Hematopoietic multipotent progenitor cell (in vitro differentiated cells): ENCODE results near the gene PARP6. TPM values are rescaled to one million over a fixed set of nuclear protein-coding genes. Genes with fewer than 3 reads are reported as not detected.
A peak's percentile ranks its signal among the peaks of the same experiment; 100 is the strongest.

Experiments
- DNase-seq, 3 donors: peaks; one replicate each; pipeline ENCODE4 v3.0.0-alpha.2; 2011 to 2015; ENCODE audit warnings: low read depth in 2 of 3, low spot score in 2 of 3
- total RNA-seq: library from RNA; depleted of rRNA; stranded (reverse); fragments of >200 nt; gene quantifications from one replicate; pipeline ENCODE4 v1.2.3, GENCODE V29; 2012

The PARP6 gene
- total RNA-seq, 1 donor, result 39.6 TPM

GRCh38 chr15:72233769-72234168, 38.6 kb downstream of the PARP6 start:
- no peak for DNase-seq

GRCh38 chr15:72231833-72232478, 40.4 kb downstream of the PARP6 start:
- peak; percentile 38 to 76 (median 74) for DNase-seq

- DNase-seq, result peak; percentile 83 to 95 (median 92)
Observed at GRCh38 chr15:72231066-72231832, 41.1 kb downstream of the PARP6 start, which contains the start of gene PKM. TSS of gene PKM (minus strand) at chr15:72231190. CDS start at chr15:72219097, 12,093 bp downstream.

- DNase-seq, result peak in 2 of 3 donors; percentile 74 to 78
Observed at GRCh38 chr15:72230197-72231065, 41.9 kb downstream of the PARP6 start.

GRCh38 chr15:72229947-72230196, 42.5 kb downstream of the PARP6 start:
- peak in 1 of 3 donors; percentile 9 for DNase-seq

- DNase-seq, result peak in 1 of 3 donors; percentile 37
Observed at GRCh38 chr15:72229076-72229946, 43.0 kb downstream of the PARP6 start.

- peak in 1 of 3 donors; percentile 34 for DNase-seq
Observed at GRCh38 chr15:72227720-72228119, 44.6 kb downstream of the PARP6 start.

GRCh38 chr15:72227192-72227586, 45.2 kb downstream of the PARP6 start:
- no peak for DNase-seq

- DNase-seq, result no peak
Observed at GRCh38 chr15:72223278-72223677, 49.1 kb downstream of the PARP6 start.

GRCh38 chr15:72222393-72222792, 50.0 kb downstream of the PARP6 start:
- no peak for DNase-seq

- no peak for DNase-seq
Observed at GRCh38 chr15:72220687-72221086, 51.7 kb downstream of the PARP6 start.

GRCh38 chr15:72217216-72217615, 55.1 kb downstream of the PARP6 start:
- no peak for DNase-seq

- no peak for DNase-seq
Observed at GRCh38 chr15:72216079-72216478, 56.3 kb downstream of the PARP6 start.

GRCh38 chr15:72207558-72208085, 64.7 kb downstream of the PARP6 start:
- DNase-seq, result no peak

GRCh38 chr15:72206677-72207000, 65.7 kb downstream of the PARP6 start:
- no peak for DNase-seq

- DNase-seq, result no peak
Observed at GRCh38 chr15:72205896-72206676, 66.3 kb downstream of the PARP6 start.

- DNase-seq, result no peak
Observed at GRCh38 chr15:72205273-72205672, 67.1 kb downstream of the PARP6 start.

- DNase-seq, result no peak
Observed at GRCh38 chr15:72203507-72203837, 68.9 kb downstream of the PARP6 start.

- DNase-seq, result no peak
Observed at GRCh38 chr15:72202801-72203506, 69.4 kb downstream of the PARP6 start.
